A549 (cell line): ENCODE data around the gene RHAG.

Source experiments
- CBX8 ChIP-seq: fragments of 200-600 bp; sonication (generic); IDR thresholded peaks from 2 replicates; pipeline ENCODE4 v1.6.1; 2016
- CHD2 ChIP-seq: fragments of 150-350 bp; IDR thresholded peaks from 2 replicates; pipeline ENCODE4 v1.6.1; 2014; ENCODE audit warnings: low read length; ENCODE audit not compliant: partially characterized antibody
- CTCF ChIP-seq: fragments of >200 bp; sonication (Bioruptor Twin); formaldehyde crosslinking; IDR thresholded peaks from 3 replicates; pipeline ENCODE4 v1.5.1; 2016
- E2F6 ChIP-seq: IDR thresholded peaks from 2 replicates; pipeline ENCODE4 v1.6.1; 2012; ENCODE audit warnings: low read depth, borderline replicate concordance
- EP300 ChIP-seq, 2 experiments: fragments of >200 bp; sonication (Bioruptor Twin); formaldehyde crosslinking; IDR thresholded peaks; 2 replicates in 1 of 2; 3 replicates in 1 of 2; pipeline ENCODE4 v1.6.1; 2016 to 2017
- HEYL ChIP-seq: fragments of 250-450 bp; sonication (Bioruptor Pico); IDR thresholded peaks from 2 replicates; pipeline ENCODE4 v1.8.0; 2021; ENCODE audit warnings: mild to moderate bottlenecking, moderate library complexity
- MAFK ChIP-seq: fragments of 450-650 bp; IDR thresholded peaks from 2 replicates; pipeline ENCODE4 v1.6.1; 2014; ENCODE audit not compliant: partially characterized antibody
- MAX ChIP-seq: IDR thresholded peaks from 2 replicates; pipeline ENCODE4 v1.6.1; 2012
- POLR2A ChIP-seq: IDR thresholded peaks from 2 replicates; pipeline ENCODE4 v1.6.1; 2012; ENCODE audit warnings: mild to moderate bottlenecking, low read length
- POLR2AphosphoS2 ChIP-seq: conservative IDR thresholded peaks from 2 replicates; pipeline ENCODE4 v1.6.1; 2012; ENCODE audit warnings: low read length, improper control_type of control experiment, inconsistent platforms
- RCOR1 ChIP-seq: fragments of 150-350 bp; IDR thresholded peaks from 2 replicates; pipeline ENCODE4 v1.6.1; 2014; ENCODE audit warnings: antibody characterized with exemption, low read length, low read depth
- REST ChIP-seq: fragments of 200-600 bp; sonication (generic); IDR thresholded peaks from 2 replicates; pipeline ENCODE4 v1.6.1; 2016; ENCODE audit warnings: antibody characterized with exemption, mild to moderate bottlenecking, moderate library complexity

GRCh38 chr6:49651239-49651638, 14.6 kb upstream of the RHAG start:
- TF ChIP-seq CBX8, result no peak
- TF ChIP-seq EP300 (IDR thresholded peaks at IDR 0.05), result no peak
- no peak for TF ChIP-seq HEYL (CRISPR knock-in tag)
- TF ChIP-seq MAX, result no peak
- no peak for TF ChIP-seq MAFK
- TF ChIP-seq CTCF, result no peak
- TF ChIP-seq POLR2A, result no peak
- no peak for TF ChIP-seq POLR2AphosphoS2
- no peak for TF ChIP-seq REST
- TF ChIP-seq RCOR1, result no peak
- TF ChIP-seq E2F6, result no peak
- no peak for TF ChIP-seq CHD2
